Urothelium cell line (cell line): ENCODE results near the gene SMAD9.
A peak's percentile ranks its signal among the peaks of the same experiment; 100 is the strongest.

Experiments
- DNase-seq: peaks from one replicate; pipeline ENCODE4 v3.0.0; 2011; ENCODE audit warnings: low spot score, mixed read lengths
- FAIRE-seq: peaks from 2 replicates; lab custom pipeline; 2011; peaks lifted over from hg19 to GRCh38; lab: Jason Lieb, UNC

Gene SMAD9

GRCh38 chr13:36870050-36870692 lies 49.9 kb downstream of the SMAD9 start:
- FAIRE-seq (no peak), DNase-seq (no peak)

DNA sequence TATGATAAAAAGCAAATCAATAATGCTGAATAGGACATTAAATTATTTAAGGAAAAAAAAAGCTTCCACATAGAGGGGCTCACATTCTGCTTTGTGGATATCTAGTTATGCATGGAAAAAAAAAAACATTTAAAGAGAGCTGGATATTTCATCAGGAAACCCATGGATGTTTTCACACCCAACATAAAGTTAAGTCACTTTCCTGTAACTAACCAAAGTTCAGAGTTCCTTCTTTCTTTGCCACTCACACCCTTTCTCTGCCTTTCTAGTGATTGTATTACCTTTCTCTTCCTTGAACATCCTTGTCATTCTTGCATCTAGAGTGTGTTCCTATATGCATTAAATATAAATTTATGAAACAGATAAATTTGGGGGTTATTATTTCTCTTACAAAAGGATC lies 53.8 kb downstream of the SMAD9 start:
- DNase-seq (no peak), FAIRE-seq (no peak)

DNA sequence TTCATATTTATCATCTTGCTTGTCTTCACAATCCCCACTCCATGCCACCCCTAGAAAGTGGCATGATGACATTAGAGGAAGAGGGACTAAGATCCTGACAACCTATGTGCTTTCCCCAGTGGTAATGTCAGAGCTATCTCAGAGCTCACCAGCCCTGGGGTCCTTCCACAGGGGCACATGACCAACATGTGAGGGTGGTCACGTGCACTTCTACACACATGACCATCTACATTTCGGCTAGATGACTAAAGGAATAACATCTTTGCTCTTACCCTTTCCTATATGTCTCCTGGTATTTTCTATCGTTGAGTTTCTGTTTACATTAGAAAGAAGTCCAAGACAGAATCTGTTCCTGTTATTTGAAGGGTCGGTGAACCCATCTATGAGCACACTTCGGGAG lies 54.8 kb downstream of the SMAD9 start:
- DNase-seq = no peak
- no peak for FAIRE-seq

DNA sequence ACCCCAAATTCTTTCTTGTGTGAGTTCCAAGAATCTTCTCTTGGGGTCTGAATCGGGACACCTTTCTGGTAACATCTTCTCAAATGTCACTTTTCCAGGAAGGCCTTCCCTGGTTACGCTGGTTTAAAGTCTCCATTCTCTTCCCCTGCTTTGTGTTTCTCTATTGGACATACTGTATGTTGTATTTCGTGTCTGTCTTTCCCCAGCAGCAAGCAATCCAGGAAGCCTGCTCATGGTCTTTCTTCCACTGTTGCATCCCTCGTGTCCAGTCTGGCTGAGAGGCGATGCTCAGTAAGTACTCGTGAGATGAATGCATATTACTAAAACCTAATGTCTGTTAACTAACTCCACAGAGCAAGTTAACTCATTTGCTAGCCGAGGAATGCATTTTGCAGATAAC lies 57.3 kb downstream of the SMAD9 start:
- DNase-seq = no peak
- no peak for FAIRE-seq

DNA sequence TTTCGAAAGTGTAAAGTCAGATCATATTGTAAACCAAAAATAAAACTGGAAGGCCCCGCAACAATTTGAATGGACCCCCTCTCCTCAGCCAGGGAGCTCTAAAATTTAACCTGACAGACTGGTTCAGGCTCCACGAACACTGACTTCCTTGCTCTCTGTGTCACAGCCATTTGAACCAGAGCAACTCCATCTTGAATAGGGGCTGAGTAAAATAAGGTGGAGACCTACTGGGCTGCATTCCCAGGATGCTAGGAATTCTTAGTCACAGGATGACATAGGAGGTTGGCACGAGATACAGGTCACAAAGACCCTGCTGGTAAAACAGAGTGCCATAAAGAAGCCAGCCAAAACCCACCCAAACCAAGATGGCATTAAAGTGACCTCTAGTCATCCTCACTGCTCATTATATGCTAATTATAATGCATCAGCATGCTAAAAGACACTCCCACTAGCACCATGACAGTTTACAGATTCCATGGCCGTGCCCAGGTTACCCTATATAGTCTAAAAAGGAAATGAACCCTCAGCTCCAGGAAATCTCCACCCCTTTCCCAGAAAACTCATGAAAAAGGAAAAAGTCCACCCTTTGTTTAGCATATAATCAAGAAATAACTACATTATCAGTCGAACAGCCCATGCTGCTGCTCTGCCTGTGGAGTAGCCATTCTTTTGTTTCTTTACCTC lies 57.9 kb downstream of the SMAD9 start:
- FAIRE-seq (no peak), DNase-seq (no peak)

DNA sequence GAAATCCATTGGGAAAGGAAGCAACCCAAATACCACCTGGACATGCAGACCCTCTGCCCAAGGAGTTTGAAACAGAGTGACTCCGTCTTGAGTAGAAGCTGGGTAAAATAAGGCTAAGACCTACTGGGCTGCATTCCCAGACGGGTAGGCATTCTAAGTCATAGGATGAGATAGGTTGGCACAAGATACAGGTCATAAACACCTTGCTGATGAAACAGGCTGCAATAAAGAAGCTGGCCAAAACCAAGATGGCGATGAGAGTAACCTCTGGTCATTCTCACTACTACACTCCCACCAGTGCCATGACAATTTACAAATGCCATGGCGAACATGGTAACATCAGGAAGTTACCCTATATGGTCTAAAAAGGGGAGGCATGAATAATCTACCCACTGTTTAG lies 60.8 kb downstream of the SMAD9 start:
- no peak for FAIRE-seq
- no peak for DNase-seq

GRCh38 chr13:36858290-36858689 lies 61.7 kb downstream of the SMAD9 start:
- DNase-seq (peak; percentile 25), FAIRE-seq (no peak)

GRCh38 chr13:36857253-36857652 lies 62.8 kb downstream of the SMAD9 start:
- DNase-seq = no peak
- no peak for FAIRE-seq

DNA sequence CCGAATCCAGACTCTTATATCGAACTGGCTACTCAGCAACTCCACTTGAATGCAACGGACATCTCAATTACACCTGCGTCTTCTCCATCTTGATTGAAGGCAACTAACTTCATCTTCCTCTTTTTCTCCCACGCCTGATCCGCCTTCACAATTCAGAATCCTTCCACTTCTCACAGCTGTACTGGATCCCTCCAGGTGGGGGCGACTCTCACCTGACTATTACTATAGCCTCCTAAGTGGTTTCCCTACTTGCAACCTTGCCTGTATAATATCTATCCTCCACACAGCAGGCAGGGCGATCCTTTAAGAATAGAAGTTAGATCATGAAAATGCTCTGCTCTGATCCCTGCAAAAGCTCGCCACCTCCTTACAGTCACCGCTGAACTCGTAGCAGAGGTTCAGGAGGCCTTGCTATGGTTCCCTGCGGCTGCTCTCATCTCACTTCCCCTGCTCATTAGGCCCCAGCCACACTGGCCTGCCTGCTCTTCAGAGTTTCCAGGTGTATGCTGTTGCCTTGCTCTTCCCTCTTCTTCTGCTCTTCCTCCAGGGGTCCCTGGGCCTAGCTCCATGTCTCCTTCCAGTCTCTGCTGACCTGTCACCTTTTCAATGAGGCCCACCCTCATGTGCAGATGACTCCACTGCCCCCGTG lies 69.1 kb downstream of the SMAD9 start:
- no peak for DNase-seq
- no peak for FAIRE-seq

DNA sequence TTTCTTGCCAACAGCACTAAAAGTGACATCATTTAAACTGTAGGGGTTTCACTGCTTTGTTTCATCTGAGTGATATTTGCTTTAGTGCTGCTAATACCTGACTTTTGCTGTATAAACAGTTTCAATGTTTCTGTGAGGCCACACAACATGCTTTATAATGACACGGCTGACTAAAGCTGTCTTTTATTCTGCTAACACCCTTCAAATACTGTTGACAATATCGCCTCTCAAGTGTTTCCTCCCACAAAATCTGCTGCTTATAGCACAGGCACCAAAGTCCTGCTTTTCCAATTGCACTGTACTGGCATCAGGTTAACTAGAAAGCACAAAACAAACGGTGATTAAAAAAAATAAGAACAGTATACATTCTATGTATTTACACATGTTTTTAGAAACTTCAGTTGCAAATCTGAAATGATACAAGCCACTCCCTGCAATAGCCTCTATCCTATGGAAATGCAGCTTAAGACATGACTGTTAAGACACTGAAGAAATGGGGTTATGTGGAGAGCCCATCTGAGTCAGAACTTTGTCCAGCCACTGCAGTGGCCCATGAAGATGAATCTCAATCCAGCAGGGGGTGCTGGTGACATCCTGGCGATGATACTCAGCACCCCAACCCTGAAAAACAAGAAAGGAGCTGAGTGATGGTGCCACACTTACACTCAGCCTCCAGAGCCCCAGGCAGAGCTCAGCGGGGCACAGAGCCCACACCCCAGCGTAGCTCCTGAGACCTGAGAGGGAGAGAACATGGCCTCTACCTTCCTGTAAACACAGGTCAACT lies 71.6 kb downstream of the SMAD9 start:
- FAIRE-seq (no peak), DNase-seq (no peak)

DNA sequence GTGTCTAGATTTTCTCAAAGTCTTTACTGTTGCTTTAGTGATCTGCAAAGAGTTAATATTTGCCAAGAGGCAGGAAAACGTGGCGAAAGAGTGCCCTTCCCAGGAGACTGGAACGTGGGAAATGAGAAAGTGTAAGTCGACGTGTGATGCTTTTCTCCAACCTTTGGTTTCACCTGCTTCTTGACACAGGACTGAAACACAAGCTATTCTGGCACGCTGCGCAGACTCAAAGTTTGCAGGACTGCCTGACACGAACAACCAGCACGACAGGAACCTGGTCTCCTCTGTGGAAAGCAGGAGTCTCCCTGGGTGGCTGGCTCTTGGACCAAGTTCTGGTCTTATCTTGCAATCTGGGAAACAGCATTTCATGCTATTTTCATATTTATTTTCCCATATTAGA lies 72.4 kb downstream of the SMAD9 start:
- DNase-seq (no peak), FAIRE-seq (no peak)

DNA sequence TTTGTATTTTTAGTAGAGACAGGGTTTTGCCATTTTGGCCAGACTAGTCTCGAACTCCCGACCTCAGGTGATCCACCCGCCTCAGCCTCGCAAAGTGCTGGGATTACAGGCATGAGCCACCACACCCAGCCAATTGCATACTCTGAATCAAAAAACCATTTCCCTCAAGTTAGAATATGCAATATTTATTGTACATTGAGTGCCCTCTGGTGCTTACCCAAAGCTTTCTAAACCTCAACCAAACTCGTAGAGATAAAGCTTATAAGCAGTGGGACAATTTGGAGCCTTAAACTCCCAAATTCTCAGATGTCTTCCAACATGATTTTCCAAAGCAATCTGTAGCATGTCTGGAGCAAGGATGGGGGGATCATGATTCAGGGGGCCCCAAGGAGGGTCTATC lies 78.6 kb downstream of the SMAD9 start:
- no peak for FAIRE-seq
- DNase-seq = no peak

GRCh38 chr13:36840718-36841250 lies 79.3 kb downstream of the SMAD9 start:
- DNase-seq (no peak), FAIRE-seq (no peak)

- FAIRE-seq (no peak), DNase-seq (no peak)
Measured at GRCh38 chr13:36839981-36840380, 80.1 kb downstream of the SMAD9 start.

DNA sequence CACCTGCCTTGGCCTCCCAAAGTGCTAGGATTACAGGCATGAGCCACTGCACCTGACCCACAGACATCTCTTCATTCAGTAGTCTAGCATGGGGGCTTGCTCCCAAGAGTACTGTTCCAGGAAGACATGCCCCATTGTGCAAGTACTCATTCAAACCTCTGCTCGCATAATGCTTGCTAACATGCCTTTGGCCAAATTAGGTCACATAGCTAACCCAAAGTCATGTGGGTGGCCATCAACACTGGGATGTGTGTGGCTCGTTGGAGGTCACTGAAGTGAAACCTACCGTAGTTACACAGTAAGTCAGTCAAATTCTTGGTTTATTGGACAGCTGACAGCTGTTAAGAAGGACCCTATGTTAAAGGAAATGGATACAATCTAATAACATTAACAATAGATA lies 80.8 kb downstream of the SMAD9 start:
- no peak for FAIRE-seq

GRCh38 chr13:36837354-36838092 lies 82.5 kb downstream of the SMAD9 start:
- no peak for FAIRE-seq
- no peak for DNase-seq

More for the DNA sequence above, 80.8 kb downstream of the SMAD9 start:
- no peak for DNase-seq

GRCh38 chr13:36834299-36834698 lies 85.7 kb downstream of the SMAD9 start:
- no peak for FAIRE-seq

DNA sequence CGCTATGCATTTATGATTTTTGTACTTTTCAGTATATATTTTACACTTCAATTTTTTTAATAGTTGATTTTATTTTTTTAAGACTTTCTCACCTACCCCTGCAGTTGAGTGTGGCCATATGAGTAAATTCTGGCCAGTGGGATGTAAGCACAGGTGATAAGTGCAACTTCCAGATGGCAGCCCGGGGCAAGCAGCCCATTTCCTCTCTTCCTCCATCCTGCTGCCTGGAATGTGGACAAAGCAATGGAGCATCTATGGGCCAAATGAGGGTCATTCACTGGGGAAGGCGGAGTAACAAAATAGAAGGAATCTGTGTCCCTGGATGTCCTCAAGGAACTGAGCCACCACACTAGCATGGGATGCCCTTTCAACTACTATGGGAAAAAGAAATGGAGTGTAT lies 88.7 kb downstream of the SMAD9 start:
- no peak for DNase-seq
- no peak for FAIRE-seq

More at GRCh38 chr13:36834299-36834698, 85.7 kb downstream of the SMAD9 start:
- no peak for DNase-seq

DNA sequence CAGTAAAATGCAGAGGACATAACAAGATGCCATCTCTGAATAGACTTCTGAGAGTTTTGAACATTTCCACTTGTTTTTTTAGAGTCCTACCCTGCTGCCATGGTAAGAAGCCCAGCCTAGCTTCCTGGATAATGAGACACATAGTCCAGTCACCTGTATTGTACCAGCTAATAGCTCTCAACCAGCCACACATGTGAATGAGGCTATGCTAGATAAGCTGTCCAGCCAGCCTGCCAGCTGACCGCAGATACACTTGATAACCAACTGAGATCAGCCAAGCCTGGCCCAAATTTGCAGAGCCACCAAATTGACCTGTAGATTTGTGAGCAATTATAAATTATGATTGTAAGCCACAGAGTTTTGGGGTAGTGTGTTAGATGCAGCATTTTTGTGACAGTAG lies 90.3 kb downstream of the SMAD9 start:
- DNase-seq = no peak
- no peak for FAIRE-seq

- no peak for DNase-seq
- FAIRE-seq = no peak
Measured at GRCh38 chr13:36822785-36823184, 97.3 kb downstream of the SMAD9 start.

GRCh38 chr13:36820222-36820621 lies 99.8 kb downstream of the SMAD9 start:
- no peak for FAIRE-seq
- no peak for DNase-seq
